HCT116 (cell line): ENCODE measurements around the gene GALNT15. TPM values are rescaled to one million over a fixed set of nuclear protein-coding genes. Genes with fewer than 3 reads are reported as not detected.

Source experiments
- ATAC-seq: fragments of 200-7000 bp; cut with Tn5 transposase; 2 replicates; pipeline ENCODE4 v1.9.1; 2020; ENCODE audit warnings: mild to moderate bottlenecking, moderate library complexity
- BruUV-seq: library from RNA; stranded (reverse); fragments of 400-500 nt; replicated peaks from 2 replicates; lab custom pipeline; 2021; lab: Mats Ljungman, UMichigan
- CTCF ChIA-PET: fragments of 300-600 bp; sonication (Branson Sonifier 250); formaldehyde crosslinking; loops from one replicate; lab custom pipeline; 2021; ENCODE audit warnings: antibody characterized with exemption; lab: Charles Lee
- POLR2A ChIA-PET: fragments of 300-600, 350-600 bp; sonication (Branson Sonifier 250); formaldehyde crosslinking; loops from one replicate; lab custom pipeline; 2021; ENCODE audit warnings: antibody characterized with exemption; lab: Charles Lee
- RAD21 ChIA-PET, 2 experiments: fragments of 300-600 bp; sonication (Branson Sonifier 250); formaldehyde crosslinking; loops; one replicate each; lab custom pipeline; 2023; ENCODE audit warnings: low total read pairs in 2 of 2; ENCODE audit not compliant: uncharacterized antibody in 2 of 2, unreplicated experiment in 2 of 2, low non-redundant PET in 1 of 2; lab: Charles Lee
- DNase-seq: peaks from one replicate; pipeline ENCODE4 v3.0.0-alpha.2; 2010; ENCODE audit warnings: low read depth, low spot score
- H2AFZ ChIP-seq: fragments of 200-600 bp; shearing (Covaris generic), sonication (generic); 2 replicates; pipeline ENCODE4 v1.6.1; 2017; ENCODE audit warnings: low read depth, mixed run types, mixed read lengths, antibody characterized with exemption, low read length; ENCODE audit not compliant: poor library complexity, severe bottlenecking
- H3K27ac ChIP-seq: 2 replicates; pipeline ENCODE4 v1.5.1; 2012; ENCODE audit warnings: low read depth, low read length
- H3K27me3 ChIP-seq: fragments of 200-600 bp; sonication (generic); 2 replicates; pipeline ENCODE4 v1.6.1; 2016; ENCODE audit warnings: mixed run types, low read length, mixed read lengths; ENCODE audit not compliant: insufficient read depth
- H3K36me3 ChIP-seq, 2 experiments: fragments of 200-500 bp in 1 of 2; fragments of 200-600 bp in 1 of 2; sonication (Bioruptor generic) in 1 of 2; sonication (generic) in 1 of 2; 2 replicates each; pipeline versions ENCODE4 v1.5.1 to v1.6.1; 2014 to 2016; ENCODE audit warnings: low read length in 2 of 2, inconsistent platforms in 1 of 2, mixed read lengths in 1 of 2, mixed run types in 1 of 2; ENCODE audit not compliant: insufficient read depth in 2 of 2, control insufficient read depth in 1 of 2
- H3K4me1 ChIP-seq, 2 experiments: fragments of 200-600 bp in 1 of 2; sonication (generic) in 1 of 2; 2 replicates each; pipeline versions ENCODE4 v1.5.1 to v1.6.1; 2012 to 2017; ENCODE audit warnings: low read length in 2 of 2, inconsistent platforms in 1 of 2, mild to moderate bottlenecking in 1 of 2, mixed read lengths in 1 of 2, mixed run types in 1 of 2, moderate library complexity in 1 of 2; ENCODE audit not compliant: insufficient read depth in 2 of 2, control insufficient read depth in 1 of 2
- H3K4me2 ChIP-seq: fragments of 200-600 bp; sonication (generic); 2 replicates; pipeline ENCODE4 v1.6.1; 2017; ENCODE audit warnings: mixed run types, low read length, mixed read lengths
- H3K4me3 ChIP-seq, 2 experiments: fragments of 200-600 bp in 1 of 2; sonication (generic) in 1 of 2; replicated peaks in 1 of 2; 2 replicates each; pipeline ENCODE4 v1.5.1; 2011 to 2016; ENCODE audit warnings: low read length in 2 of 2, control low read depth in 1 of 2, low read depth in 1 of 2, mild to moderate bottlenecking in 1 of 2, mixed read lengths in 1 of 2, mixed run types in 1 of 2
- H3K79me2 ChIP-seq: fragments of 200-600 bp; sonication (generic); 2 replicates; pipeline ENCODE4 v1.6.1; 2017; ENCODE audit warnings: mild to moderate bottlenecking, mixed run types, low read length, moderate library complexity, mixed read lengths; ENCODE audit not compliant: insufficient read depth
- H3K9ac ChIP-seq: fragments of 200-600 bp; sonication (generic); 2 replicates; pipeline ENCODE4 v1.6.1; 2016; ENCODE audit warnings: low read length, mixed read lengths
- H3K9me2 ChIP-seq: fragments of 200-600 bp; sonication (generic), shearing (Covaris generic); 2 replicates; pipeline ENCODE4 v1.6.1; 2017; ENCODE audit warnings: mixed run types, mild to moderate bottlenecking, moderate library complexity; ENCODE audit not compliant: insufficient read depth
- H3K9me3 ChIP-seq, 2 experiments: fragments of 200-500 bp in 1 of 2; fragments of 200-600 bp in 1 of 2; sonication (Bioruptor generic) in 1 of 2; sonication (generic) in 1 of 2; 2 replicates each; pipeline ENCODE4 v1.6.1; 2014 to 2017; ENCODE audit warnings: low read length in 2 of 2, mixed read lengths in 2 of 2, inconsistent platforms in 1 of 2, low read depth in 1 of 2, mild to moderate bottlenecking in 1 of 2, mixed run types in 1 of 2, moderate library complexity in 1 of 2; ENCODE audit not compliant: control insufficient read depth in 1 of 2, insufficient read depth in 1 of 2
- H4K20me1 ChIP-seq: fragments of 200-600 bp; sonication (generic), shearing (Covaris generic); 2 replicates; pipeline ENCODE4 v1.6.1; 2017; ENCODE audit warnings: mixed run types, mild to moderate bottlenecking, moderate library complexity; ENCODE audit not compliant: insufficient read depth
- CBX3 ChIP-seq: IDR thresholded peaks from 2 replicates; pipeline ENCODE4 v1.6.1; 2012; ENCODE audit warnings: low read depth
- EZH2 ChIP-seq: fragments of 200-600 bp; sonication (generic); IDR thresholded peaks from 2 replicates; pipeline ENCODE4 v1.6.1; 2017; ENCODE audit warnings: antibody characterized with exemption, mixed run types
- EZH2phosphoT487 ChIP-seq: fragments of 200-600 bp; IDR thresholded peaks from 2 replicates; pipeline ENCODE4 v1.6.1; 2018; ENCODE audit warnings: antibody characterized with exemption, borderline replicate concordance
- POLR2A ChIP-seq: IDR thresholded peaks from 2 replicates; pipeline ENCODE4 v1.7.0; 2011; ENCODE audit warnings: borderline replicate concordance; ENCODE audit not compliant: insufficient read depth, insufficient read length; ENCODE audit errors: extremely low read depth
- POLR2AphosphoS5 ChIP-seq: IDR thresholded peaks from 2 replicates; pipeline ENCODE4 v1.6.1; 2011; ENCODE audit warnings: mild to moderate bottlenecking, low read depth, low read length, moderate library complexity
- SP1 ChIP-seq: IDR thresholded peaks from 2 replicates; pipeline ENCODE4 v1.6.1; 2012; ENCODE audit warnings: low read depth
- YY1 ChIP-seq: IDR thresholded peaks from 2 replicates; pipeline ENCODE4 v1.6.1; 2011; ENCODE audit warnings: low read length, low read depth, moderate library complexity, mild to moderate bottlenecking; ENCODE audit not compliant: insufficient replicate concordance; ENCODE audit errors: extremely low read depth
- ZFX ChIP-seq: fragments of 450-650 bp; IDR thresholded peaks from 2 replicates; pipeline ENCODE4 v1.6.1; 2017
- intact Hi-C: fragments of 100-400 bp; cut with micrococcal nuclease; formaldehyde crosslinking; loops from 2 replicates; pipeline ENCODE4 v1.10.0; 2022
- total RNA-seq: library from RNA; stranded (reverse); gene quantifications from one replicate; pipeline ENCODE4 v1.2.1, GENCODE V29; 2021; ENCODE audit not compliant: unreplicated experiment
- TF ChIP-seq, protein P1 (sequence below): IDR thresholded peaks from 2 replicates; pipeline ENCODE4 v1.6.1; 2012
- TF ChIP-seq, protein P2 (sequence below), 3 experiments: fragments of 200-600 bp in 1 of 3; sonication (generic) in 1 of 3; IDR thresholded peaks in 2 of 3; conservative IDR thresholded peaks in 1 of 3; 2 replicates each; pipeline ENCODE4 v1.5.1; 2012 to 2017; ENCODE audit warnings: low read depth in 2 of 3, low read length in 2 of 3, antibody characterized with exemption in 1 of 3, borderline replicate concordance in 1 of 3, control low read depth in 1 of 3, mild to moderate bottlenecking in 1 of 3, mixed read lengths in 1 of 3, mixed run types in 1 of 3, moderate library complexity in 1 of 3; ENCODE audit not compliant: insufficient read depth in 1 of 3
- TF ChIP-seq, protein P3 (sequence below): IDR thresholded peaks from 2 replicates; pipeline ENCODE4 v1.6.1; 2012; ENCODE audit warnings: low read depth

Gene GALNT15
- total RNA-seq, 1 experiment from 2014 or later, result 0.05 TPM

DNA sequence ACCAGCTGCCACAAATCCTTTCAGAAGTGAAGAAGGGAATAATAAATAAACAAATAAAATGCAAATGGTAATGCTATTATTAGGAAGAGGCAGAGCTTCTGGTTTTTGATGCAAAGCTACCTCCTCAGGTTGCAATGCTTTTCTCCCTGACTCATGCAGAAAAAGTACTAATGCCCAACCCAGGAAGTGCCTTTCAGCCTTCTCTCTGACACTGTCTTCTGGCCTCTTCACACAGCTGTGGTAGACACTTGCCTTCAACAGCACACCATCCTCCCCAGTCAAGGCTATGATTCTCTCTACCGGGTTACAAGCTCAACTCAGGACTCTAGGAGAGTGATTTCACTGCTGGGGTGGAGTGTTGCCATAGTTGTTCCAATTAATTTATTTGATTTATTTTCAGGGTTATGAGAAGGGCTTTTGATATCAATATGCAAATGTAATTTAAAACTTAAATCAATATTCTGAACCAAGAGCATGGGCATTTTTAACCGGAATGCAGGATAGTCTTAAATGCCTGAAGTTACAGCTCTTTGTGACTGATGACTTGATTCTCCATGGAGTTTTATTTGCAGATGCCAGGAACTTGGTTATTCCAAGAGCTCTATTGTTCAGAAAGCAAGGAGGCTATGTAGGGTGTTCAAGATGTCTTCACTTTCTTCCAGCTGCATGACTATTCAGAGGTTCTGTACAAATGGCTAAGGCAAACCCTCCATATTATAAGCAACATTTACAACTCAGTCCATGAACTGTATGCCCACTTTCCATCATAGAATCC is 27.1 kb upstream of the GALNT15 start:
- Histone ChIP-seq H3K4me2 (no peak overlapping the region), H3K79me2 (no peaks in the 10 kb centered on the region), H3K4me1 (0 out of 4 replicates have a peak, but pooled peaks cover 0 to 5% of the 10 kb centered on the region in 2 experiments), H3K9ac (no peak overlapping the region), H4K20me1 (no peaks in the 10 kb centered on the region), H2AFZ (no peak overlapping the region), H3K9me2 (no peaks in the 10 kb centered on the region), H3K9me3 (no peaks in the 10 kb centered on the region), H3K36me3 (no peaks in the 10 kb centered on the region), H3K27ac (no peak overlapping the region), H3K4me3 (no peak overlapping the region), H3K27me3 (no peaks in the 10 kb centered on the region)
- ATAC-seq, result no peak
- DNase-seq, result no peak
- no TSS peak for BruUV-seq
- CTCF ChIA-PET, result no interaction called here
- intact Hi-C loops, result no loop called here
- RAD21 ChIA-PET, result no interaction called here
- TF ChIP-seq POLR2A (no peak), SP1 (no peak), ZFX (no peak), YY1 (no peak), EZH2 (no peak), EZH2phosphoT487 (no peak), POLR2AphosphoS5 (no peak), CBX3 (no peak)
- TF ChIP-seq, protein P1, sequence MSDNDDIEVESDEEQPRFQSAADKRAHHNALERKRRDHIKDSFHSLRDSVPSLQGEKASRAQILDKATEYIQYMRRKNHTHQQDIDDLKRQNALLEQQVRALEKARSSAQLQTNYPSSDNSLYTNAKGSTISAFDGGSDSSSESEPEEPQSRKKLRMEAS, result no peak
- TF ChIP-seq, protein P2, sequence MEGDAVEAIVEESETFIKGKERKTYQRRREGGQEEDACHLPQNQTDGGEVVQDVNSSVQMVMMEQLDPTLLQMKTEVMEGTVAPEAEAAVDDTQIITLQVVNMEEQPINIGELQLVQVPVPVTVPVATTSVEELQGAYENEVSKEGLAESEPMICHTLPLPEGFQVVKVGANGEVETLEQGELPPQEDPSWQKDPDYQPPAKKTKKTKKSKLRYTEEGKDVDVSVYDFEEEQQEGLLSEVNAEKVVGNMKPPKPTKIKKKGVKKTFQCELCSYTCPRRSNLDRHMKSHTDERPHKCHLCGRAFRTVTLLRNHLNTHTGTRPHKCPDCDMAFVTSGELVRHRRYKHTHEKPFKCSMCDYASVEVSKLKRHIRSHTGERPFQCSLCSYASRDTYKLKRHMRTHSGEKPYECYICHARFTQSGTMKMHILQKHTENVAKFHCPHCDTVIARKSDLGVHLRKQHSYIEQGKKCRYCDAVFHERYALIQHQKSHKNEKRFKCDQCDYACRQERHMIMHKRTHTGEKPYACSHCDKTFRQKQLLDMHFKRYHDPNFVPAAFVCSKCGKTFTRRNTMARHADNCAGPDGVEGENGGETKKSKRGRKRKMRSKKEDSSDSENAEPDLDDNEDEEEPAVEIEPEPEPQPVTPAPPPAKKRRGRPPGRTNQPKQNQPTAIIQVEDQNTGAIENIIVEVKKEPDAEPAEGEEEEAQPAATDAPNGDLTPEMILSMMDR (IDR thresholded peaks at IDR 0.05 in 2 of 3, conservative IDR thresholded peaks at IDR 0.05 in 1 of 3; ENCODE audit: borderline replicate concordance in 1 of 3, insufficient read depth in 1 of 3, low read depth in 2 of 3, low read length in 2 of 3), result no peak
- TF ChIP-seq, protein P3, sequence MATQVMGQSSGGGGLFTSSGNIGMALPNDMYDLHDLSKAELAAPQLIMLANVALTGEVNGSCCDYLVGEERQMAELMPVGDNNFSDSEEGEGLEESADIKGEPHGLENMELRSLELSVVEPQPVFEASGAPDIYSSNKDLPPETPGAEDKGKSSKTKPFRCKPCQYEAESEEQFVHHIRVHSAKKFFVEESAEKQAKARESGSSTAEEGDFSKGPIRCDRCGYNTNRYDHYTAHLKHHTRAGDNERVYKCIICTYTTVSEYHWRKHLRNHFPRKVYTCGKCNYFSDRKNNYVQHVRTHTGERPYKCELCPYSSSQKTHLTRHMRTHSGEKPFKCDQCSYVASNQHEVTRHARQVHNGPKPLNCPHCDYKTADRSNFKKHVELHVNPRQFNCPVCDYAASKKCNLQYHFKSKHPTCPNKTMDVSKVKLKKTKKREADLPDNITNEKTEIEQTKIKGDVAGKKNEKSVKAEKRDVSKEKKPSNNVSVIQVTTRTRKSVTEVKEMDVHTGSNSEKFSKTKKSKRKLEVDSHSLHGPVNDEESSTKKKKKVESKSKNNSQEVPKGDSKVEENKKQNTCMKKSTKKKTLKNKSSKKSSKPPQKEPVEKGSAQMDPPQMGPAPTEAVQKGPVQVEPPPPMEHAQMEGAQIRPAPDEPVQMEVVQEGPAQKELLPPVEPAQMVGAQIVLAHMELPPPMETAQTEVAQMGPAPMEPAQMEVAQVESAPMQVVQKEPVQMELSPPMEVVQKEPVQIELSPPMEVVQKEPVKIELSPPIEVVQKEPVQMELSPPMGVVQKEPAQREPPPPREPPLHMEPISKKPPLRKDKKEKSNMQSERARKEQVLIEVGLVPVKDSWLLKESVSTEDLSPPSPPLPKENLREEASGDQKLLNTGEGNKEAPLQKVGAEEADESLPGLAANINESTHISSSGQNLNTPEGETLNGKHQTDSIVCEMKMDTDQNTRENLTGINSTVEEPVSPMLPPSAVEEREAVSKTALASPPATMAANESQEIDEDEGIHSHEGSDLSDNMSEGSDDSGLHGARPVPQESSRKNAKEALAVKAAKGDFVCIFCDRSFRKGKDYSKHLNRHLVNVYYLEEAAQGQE, result no peak
- POLR2A ChIA-PET, result no interaction called here
